CD4-positive, alpha-beta memory T cell (primary cell): ENCODE data around the gene AQP4. TPM values are rescaled to one million over a fixed set of nuclear protein-coding genes. Genes with fewer than 3 reads are reported as not detected.

Experiments
- CTCF ChIA-PET: fragments of 350-600 bp; sonication (Branson Sonifier 250); formaldehyde crosslinking; loops from one replicate; lab custom pipeline; 2021; ENCODE audit warnings: inconsistent platforms; ENCODE audit not compliant: partially characterized antibody; lab: Charles Lee
- POLR2A ChIA-PET: fragments of 350-600 bp; sonication (Branson Sonifier 250); formaldehyde crosslinking; loops from one replicate; lab custom pipeline; 2021; ENCODE audit not compliant: partially characterized antibody; lab: Charles Lee
- DNase-seq, 5 donors: peaks; one replicate each; pipeline versions ENCODE4 v3.0.0 to v3.0.0-alpha.2; 2020 to 2022; ENCODE audit warnings: mixed read lengths in 1 of 5
- H3K27ac ChIP-seq: one replicate; pipeline ENCODE4 v1.7.0; 2013; ENCODE audit warnings: low read depth, low read length
- H3K27me3 ChIP-seq: 2 replicates; pipeline ENCODE4 v1.7.0; 2013; ENCODE audit warnings: mild to moderate bottlenecking, low read length, moderate library complexity; ENCODE audit not compliant: insufficient read depth
- H3K36me3 ChIP-seq: 2 replicates; pipeline ENCODE4 v1.7.0; 2013; ENCODE audit warnings: mild to moderate bottlenecking, low read length, moderate library complexity; ENCODE audit not compliant: insufficient read depth
- H3K4me1 ChIP-seq: 2 replicates; pipeline ENCODE4 v1.7.0; 2013; ENCODE audit warnings: mild to moderate bottlenecking, low read length, moderate library complexity; ENCODE audit not compliant: insufficient read depth
- H3K4me3 ChIP-seq, 2 donors: one replicate each; pipeline ENCODE4 v1.7.0; 2013; ENCODE audit warnings: low read length in 2 of 2, mild to moderate bottlenecking in 1 of 2
- H3K9me3 ChIP-seq, 2 donors: one replicate each; pipeline ENCODE4 v1.7.0; 2013; ENCODE audit warnings: low read length in 2 of 2, control low read depth in 1 of 2; ENCODE audit not compliant: control insufficient read depth in 1 of 2
- H3K27ac Mint-ChIP-seq, 7 donors: one replicate each; pipeline ENCODE4 v1.8.0; 2020 to 2021; ENCODE audit warnings: mixed read lengths in 7 of 7, mild to moderate bottlenecking in 6 of 7, inconsistent platforms in 3 of 7, moderate library complexity in 3 of 7
- H3K27me3 Mint-ChIP-seq, 2 donors: one replicate each; pipeline ENCODE4 v1.8.0; 2020 to 2021; ENCODE audit warnings: mixed read lengths in 2 of 2
- H3K36me3 Mint-ChIP-seq, 2 donors: one replicate each; pipeline ENCODE4 v1.8.0; 2020 to 2021; ENCODE audit warnings: mixed read lengths in 2 of 2, inconsistent platforms in 1 of 2, mild to moderate bottlenecking in 1 of 2
- H3K4me1 Mint-ChIP-seq, 4 donors: one replicate each; pipeline ENCODE4 v1.8.0; 2020 to 2021; ENCODE audit warnings: mixed read lengths in 4 of 4, mild to moderate bottlenecking in 1 of 4
- H3K4me3 Mint-ChIP-seq, 8 donors: one replicate each; pipeline ENCODE4 v1.8.0; 2020 to 2021; ENCODE audit warnings: mixed read lengths in 8 of 8, mild to moderate bottlenecking in 7 of 8, moderate library complexity in 6 of 8, inconsistent platforms in 3 of 8
- H3K9me3 Mint-ChIP-seq, 8 donors: one replicate each; pipeline ENCODE4 v1.8.0; 2020 to 2021; ENCODE audit warnings: mixed read lengths in 8 of 8, mild to moderate bottlenecking in 5 of 8, inconsistent platforms in 3 of 8, moderate library complexity in 1 of 8
- intact Hi-C: fragments of 100-400 bp; cut with micrococcal nuclease; formaldehyde crosslinking; loops from one replicate; pipeline ENCODE4 v1.15.1; 2023
- polyA plus RNA-seq, 2 donors: library from polyadenylated mRNA; unstranded; fragments of 300-500 nt; fragmentation: Illumina TruSeq; gene quantifications; one replicate each; pipeline ENCODE4 v1.2.3, GENCODE V29; 2021
- total RNA-seq, 2 experiments: library from RNA; stranded (reverse); gene quantifications; one replicate each; pipeline ENCODE4 v1.2.3, GENCODE V29; 2021

Gene AQP4, protein sequence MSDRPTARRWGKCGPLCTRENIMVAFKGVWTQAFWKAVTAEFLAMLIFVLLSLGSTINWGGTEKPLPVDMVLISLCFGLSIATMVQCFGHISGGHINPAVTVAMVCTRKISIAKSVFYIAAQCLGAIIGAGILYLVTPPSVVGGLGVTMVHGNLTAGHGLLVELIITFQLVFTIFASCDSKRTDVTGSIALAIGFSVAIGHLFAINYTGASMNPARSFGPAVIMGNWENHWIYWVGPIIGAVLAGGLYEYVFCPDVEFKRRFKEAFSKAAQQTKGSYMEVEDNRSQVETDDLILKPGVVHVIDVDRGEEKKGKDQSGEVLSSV
- total RNA-seq (not detected), polyA plus RNA-seq (not detected)

DNA sequence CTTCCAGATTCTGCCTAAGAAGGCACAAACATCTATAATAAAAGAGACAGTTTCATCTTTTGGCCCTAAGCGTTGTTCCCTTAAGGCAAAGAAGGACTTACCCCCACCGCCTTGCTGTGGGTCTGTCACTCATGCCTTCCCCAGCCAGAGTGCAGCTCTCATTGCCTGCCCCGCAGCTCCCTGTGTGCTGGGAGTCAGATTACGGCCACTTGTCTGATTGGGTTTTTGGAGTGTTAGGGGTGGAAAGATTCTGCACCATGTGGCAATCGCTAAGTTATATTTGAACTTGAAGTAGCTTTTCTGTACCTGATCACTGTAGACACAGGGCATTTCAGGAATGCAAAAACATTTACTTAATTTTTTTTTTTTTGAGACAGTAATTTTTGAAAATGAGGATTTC lies at the start of gene AQP4:
TSS of gene AQP4 (minus strand) at position 151 of the 400 bp plus-strand sequence. CDS start at position 133, 18 bp downstream.
- no peak within 1 kb of the TSS for H3K4me3 Mint-ChIP-seq
- intact Hi-C loops: no loop called here
- ChIA-PET CTCF (no interaction called here), POLR2A (no interaction called here)
- H3K36me3 Mint-ChIP-seq: no peaks in the 10 kb centered on the region
- H3K4me1 Mint-ChIP-seq: peaks cover 0 to 1% (median 0%) of the 10 kb centered on the region in 4 donors
- H3K4me1 ChIP-seq: no peaks in the 10 kb centered on the region
- no peak for DNase-seq
- no peaks in the 10 kb centered on the region for H3K27me3 ChIP-seq
- no peak within 1 kb of the TSS for H3K27ac ChIP-seq
- no peaks in the 10 kb centered on the region for H3K9me3 ChIP-seq
- H3K36me3 ChIP-seq: no peaks in the 10 kb centered on the region
- H3K27me3 Mint-ChIP-seq: peaks cover 3 to 6% of the 10 kb centered on the region in 2 donors
- no peak within 1 kb of the TSS for H3K4me3 ChIP-seq
- peaks cover 0 to 11% (median 3%) of the 10 kb centered on the region in 8 donors for H3K9me3 Mint-ChIP-seq
- H3K27ac Mint-ChIP-seq: no peak within 1 kb of the TSS

DNA sequence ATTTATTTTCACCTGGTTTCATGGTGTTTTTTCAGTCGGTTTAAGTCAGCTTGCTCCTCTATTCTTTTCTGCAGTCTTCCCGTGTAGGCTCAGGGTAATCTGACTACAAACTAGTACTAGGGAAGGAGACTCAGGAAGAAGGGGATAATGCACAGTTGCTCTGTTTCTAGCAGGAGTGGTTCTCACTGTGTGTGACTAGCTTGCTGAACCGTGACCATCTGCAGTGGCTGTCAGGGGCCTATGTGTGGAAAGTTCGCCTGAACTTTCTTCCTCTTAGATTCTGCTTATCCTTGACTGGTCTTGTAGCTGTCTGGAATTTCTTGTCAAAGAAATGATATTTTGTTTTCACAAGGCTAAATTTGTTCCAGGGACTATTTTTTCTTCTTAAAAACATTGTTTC lies 46.3 kb upstream of the AQP4 start:
- POLR2A ChIA-PET: no interaction called here
- no peak overlapping the region for H3K4me3 ChIP-seq
- H3K4me3 Mint-ChIP-seq: no peak overlapping the region
- H3K4me1 Mint-ChIP-seq: no peaks in the 10 kb centered on the region
- H3K27me3 ChIP-seq: no peaks in the 10 kb centered on the region
- no peaks in the 10 kb centered on the region for H3K36me3 Mint-ChIP-seq
- intact Hi-C loops: no loop called here
- H3K4me1 ChIP-seq: no peaks in the 10 kb centered on the region
- H3K36me3 ChIP-seq: no peaks in the 10 kb centered on the region
- peaks cover 0 to 11% (median 5%) of the 10 kb centered on the region in 8 donors for H3K9me3 Mint-ChIP-seq
- no peaks in the 10 kb centered on the region for H3K9me3 ChIP-seq
- no peak overlapping the region for H3K27ac ChIP-seq
- H3K27me3 Mint-ChIP-seq: no peaks in the 10 kb centered on the region
- CTCF ChIA-PET: no interaction called here
- DNase-seq: no peak
- no peak overlapping the region for H3K27ac Mint-ChIP-seq

DNA sequence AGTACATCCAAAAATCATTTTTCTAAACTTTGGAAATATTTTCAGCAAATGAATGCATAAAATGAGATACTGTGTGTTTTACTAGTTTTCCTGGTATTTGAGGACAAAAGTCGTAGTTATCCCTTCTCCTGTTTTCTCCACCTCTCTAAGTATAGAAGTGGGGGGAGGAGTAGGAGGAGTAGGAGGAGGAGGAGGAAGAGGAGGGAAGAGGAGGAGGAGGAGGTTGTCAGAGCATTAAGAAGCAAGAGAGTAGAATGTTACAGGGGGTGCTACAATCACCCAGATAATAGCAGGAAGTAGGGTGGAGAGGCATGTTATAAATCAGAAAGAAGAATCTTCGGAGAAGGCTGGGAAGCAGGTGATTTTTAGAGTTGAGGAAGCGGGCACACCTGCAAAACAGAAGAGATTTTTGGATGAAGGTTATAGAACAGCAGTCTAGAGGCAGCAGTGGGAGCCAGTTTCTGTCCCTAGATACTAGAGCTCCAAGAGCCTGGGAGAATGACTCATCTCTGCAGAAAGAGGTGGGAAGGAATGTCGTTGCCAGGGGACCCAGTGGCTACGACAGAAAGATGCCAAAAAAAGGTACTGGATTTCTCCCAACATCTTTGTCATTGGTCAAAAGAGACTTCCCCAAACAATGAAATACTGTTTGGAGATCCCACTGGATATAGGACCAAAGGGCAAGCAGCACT lies 44.2 kb upstream of the AQP4 start:
- POLR2A ChIA-PET: no interaction called here
- Mint-ChIP-seq H3K4me3 (no peak overlapping the region), H3K27me3 (no peaks in the 10 kb centered on the region), H3K36me3 (no peaks in the 10 kb centered on the region), H3K9me3 (peaks cover 3 to 16% (median 8%) of the 10 kb centered on the region in 8 donors), H3K27ac (no peak overlapping the region), H3K4me1 (no peaks in the 10 kb centered on the region)
- intact Hi-C loops: no loop called here
- Histone ChIP-seq H3K27ac (no peak overlapping the region), H3K4me3 (no peak overlapping the region), H3K27me3 (no peaks in the 10 kb centered on the region), H3K36me3 (no peaks in the 10 kb centered on the region), H3K9me3 (peaks cover 0 to 4% of the 10 kb centered on the region in 2 donors), H3K4me1 (no peaks in the 10 kb centered on the region)
- DNase-seq: no peak
- CTCF ChIA-PET: no interaction called here

DNA sequence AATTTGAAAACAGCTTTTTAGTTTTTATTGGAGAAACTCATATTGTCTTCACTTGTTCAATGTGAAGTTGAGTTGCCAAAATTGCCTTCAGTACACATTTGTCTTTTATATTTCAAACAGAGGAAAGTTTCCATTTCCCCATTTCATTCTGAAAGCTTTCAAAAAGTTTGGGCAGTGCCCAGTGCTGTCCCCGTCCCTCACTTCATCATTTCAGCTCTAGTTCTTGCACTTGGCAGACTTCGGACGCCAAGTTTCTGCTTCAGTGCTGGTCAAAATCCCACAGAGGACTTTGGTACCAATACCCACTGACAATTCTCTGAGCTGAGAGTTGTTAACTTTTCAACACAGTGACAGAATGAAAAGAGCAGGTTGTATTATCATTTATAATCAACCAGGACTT lies 43.4 kb upstream of the AQP4 start:
- Histone ChIP-seq H3K27me3 (no peaks in the 10 kb centered on the region), H3K9me3 (peaks cover 0 to 4% of the 10 kb centered on the region in 2 donors), H3K36me3 (no peaks in the 10 kb centered on the region), H3K27ac (no peak overlapping the region), H3K4me3 (no peak overlapping the region), H3K4me1 (no peaks in the 10 kb centered on the region)
- Mint-ChIP-seq H3K4me3 (no peak overlapping the region), H3K4me1 (no peaks in the 10 kb centered on the region), H3K27me3 (no peaks in the 10 kb centered on the region), H3K36me3 (no peaks in the 10 kb centered on the region), H3K27ac (no peak overlapping the region), H3K9me3 (peaks cover 0 to 20% (median 13%) of the 10 kb centered on the region in 8 donors)
- no peak for DNase-seq
- POLR2A ChIA-PET: no interaction called here
- CTCF ChIA-PET: no interaction called here
- intact Hi-C loops: no loop called here

DNA sequence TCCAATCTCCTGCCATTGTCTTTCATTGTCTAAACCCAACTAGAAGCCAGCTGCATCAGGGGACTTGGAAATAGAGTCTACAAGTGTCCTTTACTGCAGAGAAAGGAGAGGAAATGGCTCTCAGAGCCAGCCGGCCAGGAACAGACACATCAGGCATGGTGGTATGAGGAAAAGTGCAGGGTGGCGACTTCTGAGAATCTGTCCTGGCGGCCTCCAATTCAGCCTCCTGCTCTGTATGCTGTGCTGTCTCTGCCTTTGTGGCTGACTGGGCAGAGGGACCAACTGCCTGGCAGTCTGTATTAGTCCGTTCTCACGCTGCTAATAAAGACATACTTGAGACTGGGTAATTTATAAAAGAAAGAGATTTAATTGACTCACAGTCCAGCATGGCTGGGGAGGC lies 36.8 kb upstream of the AQP4 start:
- ChIA-PET CTCF (no interaction called here), POLR2A (no interaction called here)
- Histone ChIP-seq H3K4me1 (no peaks in the 10 kb centered on the region), H3K36me3 (no peaks in the 10 kb centered on the region), H3K27ac (no peak overlapping the region), H3K9me3 (peaks cover 0 to 9% of the 10 kb centered on the region in 2 donors), H3K27me3 (no peaks in the 10 kb centered on the region), H3K4me3 (no peak overlapping the region)
- H3K36me3 Mint-ChIP-seq: no peaks in the 10 kb centered on the region
- intact Hi-C loops: no loop called here
- H3K9me3 Mint-ChIP-seq: peaks cover 3 to 18% (median 14%) of the 10 kb centered on the region in 8 donors
- DNase-seq: no peak
- no peaks in the 10 kb centered on the region for H3K4me1 Mint-ChIP-seq
- no peak overlapping the region for H3K4me3 Mint-ChIP-seq
- H3K27ac Mint-ChIP-seq: no peak overlapping the region
- no peaks in the 10 kb centered on the region for H3K27me3 Mint-ChIP-seq

DNA sequence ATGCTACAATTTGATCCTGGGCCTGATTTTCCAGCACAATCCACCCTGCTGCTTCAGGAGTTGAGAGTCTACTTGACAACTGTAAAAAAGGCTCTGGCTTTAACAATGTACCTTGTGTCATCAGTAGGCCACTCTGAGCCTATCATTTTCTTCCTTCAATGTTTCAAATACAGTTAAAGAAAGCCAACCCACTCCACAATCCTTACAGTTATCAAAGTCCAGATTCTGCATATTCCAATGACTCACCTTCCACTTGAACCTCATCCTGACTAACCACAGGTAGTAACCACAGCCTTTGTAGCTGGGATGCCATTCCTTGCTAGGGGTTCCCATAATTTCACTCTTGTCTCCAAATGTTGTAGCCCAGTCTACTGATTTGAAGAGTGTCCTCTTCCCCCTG lies 35.5 kb upstream of the AQP4 start:
- H3K9me3 ChIP-seq: peaks cover 0 to 6% of the 10 kb centered on the region in 2 donors
- no peaks in the 10 kb centered on the region for H3K4me1 Mint-ChIP-seq
- no peak overlapping the region for H3K27ac ChIP-seq
- ChIA-PET CTCF (no interaction called here), POLR2A (no interaction called here)
- no peaks in the 10 kb centered on the region for H3K27me3 ChIP-seq
- H3K9me3 Mint-ChIP-seq: peaks cover 3 to 17% (median 9%) of the 10 kb centered on the region in 8 donors
- H3K4me1 ChIP-seq: no peaks in the 10 kb centered on the region
- H3K36me3 ChIP-seq: no peaks in the 10 kb centered on the region
- peak overlapping the region in 1 of 7 donors; percentile 5 for H3K27ac Mint-ChIP-seq
- no peak overlapping the region for H3K4me3 ChIP-seq
- intact Hi-C loops: no loop called here
- no peak for DNase-seq
- no peaks in the 10 kb centered on the region for H3K27me3 Mint-ChIP-seq
- no peak overlapping the region for H3K4me3 Mint-ChIP-seq
- H3K36me3 Mint-ChIP-seq: no peaks in the 10 kb centered on the region

DNA sequence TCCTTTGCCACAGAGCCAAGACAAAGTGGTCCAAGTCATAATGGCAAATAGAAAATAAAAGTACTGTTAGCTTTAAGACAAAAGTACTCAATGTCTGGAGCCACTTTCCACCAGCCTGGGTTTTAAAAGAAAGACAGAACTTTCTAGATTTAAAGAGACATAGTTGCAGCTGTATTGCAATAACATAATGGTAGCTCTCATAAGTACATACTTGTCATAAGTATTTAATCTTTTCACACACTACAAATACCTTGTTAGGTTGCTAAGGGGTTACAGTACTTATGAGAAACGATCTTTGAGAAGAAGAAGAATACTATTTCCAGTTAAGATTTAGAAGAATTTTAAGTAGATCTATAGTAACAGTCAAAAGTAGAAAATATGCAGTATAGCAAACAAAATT lies 28.9 kb upstream of the AQP4 start:
- DNase-seq: no peak
- Mint-ChIP-seq H3K27me3 (no peaks in the 10 kb centered on the region), H3K36me3 (no peaks in the 10 kb centered on the region), H3K27ac (no peak overlapping the region), H3K4me3 (no peak overlapping the region), H3K9me3 (peaks cover 0 to 5% (median 2%) of the 10 kb centered on the region in 8 donors), H3K4me1 (peaks cover 0 to 1% (median 0%) of the 10 kb centered on the region in 4 donors)
- intact Hi-C loops: no loop called here
- CTCF ChIA-PET: no interaction called here
- H3K4me1 ChIP-seq: no peaks in the 10 kb centered on the region
- no peak overlapping the region for H3K27ac ChIP-seq
- no peaks in the 10 kb centered on the region for H3K9me3 ChIP-seq
- POLR2A ChIA-PET: no interaction called here
- H3K4me3 ChIP-seq: no peak overlapping the region
- H3K27me3 ChIP-seq: no peaks in the 10 kb centered on the region
- no peaks in the 10 kb centered on the region for H3K36me3 ChIP-seq
